ENCODE results near the gene BTBD2. TPM values are rescaled to one million over a fixed set of nuclear protein-coding genes. Genes with fewer than 3 reads are reported as not detected.

Gene BTBD2
- total and polyA plus RNA-seq, 10 of the 15 experiments (the other 5 are each of a cell fraction or from before 2014, with no cell fraction given): 0.13 to 66.2 (median 10.4) TPM

- ChIA-PET CTCF (interaction anchor here (0.6 to 1.4 kb wide), 3 partner anchors 39 to 658 kb away, joined by 3 read pairs; no protein-coding TSS in a partner anchor), RAD21 (ENCODE audit: unreplicated experiment) (interaction anchor here (1.1 kb wide), 1 partner anchor 72 kb away, joined by 4 read pairs; no protein-coding TSS in a partner anchor), POLR2A (interaction anchor here (0.6 to 0.7 kb wide), 2 partner anchors 27 to 40 kb away, joined by 4 to 7 read pairs; no protein-coding TSS in a partner anchor), SMC1A (ENCODE audit: uncharacterized antibody, unreplicated experiment) (interaction anchor here (0.7 kb wide), 2 partner anchors 27 to 215 kb away, joined by 3 read pairs; partner anchors contain the start of gene AP3D1)
- Histone ChIP-seq H3K9ac (ENCODE audit: control insufficient read depth, insufficient read depth, low read length) (no peak overlapping the region), H3K4me2 (ENCODE audit: control insufficient read depth, insufficient read depth) (no peak overlapping the region), H3K4me3 (no peak overlapping the region), H3K4me1 (ENCODE audit: control insufficient read depth, insufficient read depth, low read length) (peaks cover 11% of the 10 kb centered on the region), H3K36me3 (ENCODE audit: control insufficient read depth in 2 of 2, insufficient read depth in 2 of 2, low read length in 1 of 2) (no peaks in the 10 kb centered on the region), H3K79me2 (ENCODE audit: control insufficient read depth, insufficient read depth, low read length) (peaks cover 8% of the 10 kb centered on the region), H3K9me3 (replicated peaks; ENCODE audit: control insufficient read depth, insufficient read depth, low read length) (peaks cover 3% of the 10 kb centered on the region; the same call in 1 of the 3 replicates), H2AFZ (ENCODE audit: control insufficient read depth, low read depth, low read length) (no peak overlapping the region), H4K20me1 (ENCODE audit: control insufficient read depth, insufficient read depth) (no peaks in the 10 kb centered on the region), H3K27ac (ENCODE audit: control insufficient read depth, insufficient read depth) (no peak overlapping the region), H3K27me3 (replicated peaks in 1 of 2; ENCODE audit: control insufficient read depth in 2 of 2, insufficient read depth in 2 of 2, low read length in 1 of 2) (no peaks in the 10 kb centered on the region)
- no peak for FAIRE-seq
- no TSS peak for BruUV-seq (replicated peaks)
- in situ Hi-C loops (cut with MboI) (no loop called here), intact Hi-C loops (cut with micrococcal nuclease; ENCODE audit: unreplicated experiment) (no loop called here)
- TF ChIP-seq KLF5 (IDR thresholded peaks at IDR 0.05; ENCODE audit: partially characterized antibody): no peak
- TF ChIP-seq POLR2AphosphoS2 (IDR thresholded peaks at IDR 0.05; ENCODE audit: low read depth, low read length): no peak
- TF ChIP-seq BHLHE40 (IDR thresholded peaks at IDR 0.05; ENCODE audit: borderline replicate concordance in 1 of 2, low read depth in 2 of 2, low read length in 1 of 2): no peak
- TF ChIP-seq IRF4 (IDR thresholded peaks at IDR 0.05; ENCODE audit: low read depth, low read length): no peak
- TF ChIP-seq CHD1 (IDR thresholded peaks at IDR 0.05; ENCODE audit: low read depth, low read length): no peak
- TF ChIP-seq CTCF (IDR thresholded peaks at IDR 0.05 in 2 of 3, conservative IDR thresholded peaks at IDR 0.05 in 1 of 3; ENCODE audit: control insufficient read depth in 2 of 3, extremely low read depth in 1 of 3, insufficient read depth in 1 of 3, low read depth in 3 of 3, low read length in 3 of 3): no peak
- TF ChIP-seq SIX5 (IDR thresholded peaks at IDR 0.05; ENCODE audit: low read depth, low read length, severe bottlenecking): no peak
- no peak for TF ChIP-seq MTA2 (IDR thresholded peaks at IDR 0.05; ENCODE audit: low read depth)
- WGBS (ENCODE audit: insufficient coverage, insufficient replicate concordance, low lambda C conversion rate, missing lambda C conversion rate): 97% methylated on average over 3 of the region's 3 CpGs
- ATAC-seq: no peak
- DNase-seq (ENCODE audit: low read depth, low spot score): no peak
Observed at GRCh38 chr19:1936430-1936829, 79.1 kb downstream of the BTBD2 start.
